HG02852 (cell line): ENCODE results near the gene FAM83D.

ENCODE experiments used
- ATAC-seq: cut with Tn5 transposase; IDR thresholded peaks from one replicate; pipeline ENCODE4 v1.9.1; 2021; ENCODE audit warnings: mild to moderate bottlenecking, moderate library complexity; ENCODE audit not compliant: unreplicated experiment

FAM83D gene

DNA sequence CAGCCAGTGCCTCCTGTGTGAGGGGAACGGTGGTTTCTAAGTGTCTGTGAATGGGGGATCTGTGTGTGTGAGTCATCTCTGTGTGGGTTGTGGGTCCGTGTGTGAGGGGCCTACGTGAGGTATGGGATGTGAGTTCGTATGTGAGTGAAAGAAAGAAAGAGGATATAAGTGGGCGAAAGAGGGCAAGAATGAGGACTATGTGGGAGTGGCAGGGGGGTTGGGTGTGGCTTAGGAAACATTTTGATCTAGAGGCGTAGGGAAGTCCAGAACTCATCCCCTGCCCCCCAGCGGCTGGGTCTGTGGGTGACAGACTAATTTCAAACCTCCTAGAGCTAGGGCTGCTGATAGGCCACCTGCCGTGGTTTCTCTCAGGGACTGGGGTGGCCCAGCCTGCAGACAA is 71.4 kb downstream of the FAM83D start:
- peak; percentile 88 for ATAC-seq

DNA sequence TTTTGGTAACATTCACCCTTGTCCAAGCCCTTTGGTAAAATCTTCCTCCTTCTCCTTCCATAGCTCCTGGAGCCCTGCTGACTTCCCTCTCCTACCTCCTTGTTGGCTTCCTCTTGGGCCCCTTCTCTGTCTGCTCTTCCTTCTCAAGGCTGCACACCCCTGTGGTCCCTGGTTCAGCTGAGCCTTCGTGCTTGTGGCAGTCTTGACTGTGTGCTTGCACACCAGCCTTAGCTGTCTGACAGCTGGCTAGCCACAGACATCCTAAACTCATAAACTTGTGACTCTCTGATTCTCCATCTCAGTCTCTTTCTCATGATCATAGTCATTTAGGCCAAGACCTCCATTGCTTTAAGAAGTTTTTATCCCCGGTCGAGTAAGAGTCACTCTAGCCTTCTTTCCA is 73.0 kb downstream of the FAM83D start:
- ATAC-seq: no peak

DNA sequence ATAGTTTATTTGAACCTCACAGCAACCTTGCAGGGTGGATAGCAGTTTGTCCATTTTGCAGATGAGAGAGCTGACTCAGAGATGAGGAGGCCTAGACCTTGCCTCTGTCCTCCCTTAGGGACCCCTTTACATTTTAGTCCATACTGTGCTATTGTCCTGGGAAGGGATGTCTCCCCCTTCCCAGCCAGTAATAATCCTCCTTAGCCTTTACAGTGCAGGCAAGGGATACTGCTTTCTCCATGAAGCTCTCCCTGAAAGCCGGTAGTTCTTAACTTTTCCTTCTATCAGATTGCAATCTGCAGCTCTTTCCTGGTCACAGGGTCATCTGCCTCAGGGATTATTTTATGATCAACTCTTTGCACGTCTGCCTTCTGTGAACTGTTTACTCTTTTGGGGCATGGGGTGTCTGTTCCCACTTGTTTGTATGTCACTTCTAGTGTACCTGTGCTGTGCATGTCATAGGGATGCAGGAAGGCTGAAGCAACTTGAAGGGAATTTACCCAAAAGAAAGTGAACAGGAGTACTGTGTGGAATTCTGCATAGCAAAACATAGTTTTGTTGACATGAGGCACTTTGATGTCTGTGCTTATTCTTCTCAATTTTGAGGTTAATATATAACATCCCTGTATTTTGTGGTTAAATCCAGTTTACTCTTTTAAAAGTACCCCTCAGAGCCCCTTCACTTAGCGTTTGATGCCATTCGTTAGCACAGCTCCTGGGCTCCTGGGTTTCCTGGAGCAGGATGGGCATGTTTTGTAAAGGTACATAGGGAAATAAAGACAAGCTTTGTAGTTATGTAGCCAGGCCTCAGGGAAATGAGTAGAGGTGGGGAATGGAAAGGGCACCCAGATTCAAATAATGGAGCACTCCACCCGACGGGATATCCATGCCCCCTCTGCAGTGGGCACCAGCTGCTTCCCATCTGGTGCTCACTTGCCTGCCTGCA is 74.0 kb downstream of the FAM83D start:
- no peak for ATAC-seq
